A549 treated with DMSO at 1 μM for 4 hours (cell line): Measurements from ENCODE around the gene TMEM139. TPM values are rescaled to one million over a fixed set of nuclear protein-coding genes. Genes with fewer than 3 reads are reported as not detected.

Experiments
- total RNA-seq: library from RNA; stranded (reverse); fragments of 200-300 nt; extraction: Qiagen RNA extraction; gene quantifications from 5 replicates; pipeline ENCODE4 v1.2.3, GENCODE V29; 2022; ENCODE audit warnings: low read depth

Gene TMEM139
- 0.57 to 1.8 TPM (median 0.81 TPM) in 5 replicates for total RNA-seq

GRCh38 chr7:143284591-143285469 lies at the start of gene TMEM139:
Gene TMEM139, plus strand, starts transcription at chr7:143284958. Its CDS starts 1,000 bp downstream, at chr7:143285958.

GRCh38 chr7:143263266-143264195 lies 21.2 kb upstream of the TMEM139 start, which contains the start of gene GSTK1:
Gene GSTK1, plus strand, starts transcription at chr7:143263441. Its CDS starts 73 bp downstream, at chr7:143263514.

GRCh38 chr7:143287935-143288826 lies 3.4 kb downstream of the TMEM139 start, which contains the start of gene CASP2:
Gene CASP2, plus strand, starts transcription at chr7:143288351. Its CDS starts 105 bp downstream, at chr7:143288456.

GRCh38 chr7:143315776-143316175 lies 31.0 kb downstream of the TMEM139 start, which contains the start of gene CLCN1:
Gene CLCN1, plus strand, starts transcription at chr7:143316111. Its CDS starts 102 bp downstream, at chr7:143316213.

Other genes starting within 250 kb of the TMEM139 start
- gene OR6V1, start 232.6 kb upstream of the TMEM139 start, total RNA-seq = not detected in 5 replicates
- not detected in 5 replicates for gene PIP, start 152.9 kb upstream of the TMEM139 start, total RNA-seq
- gene TAS2R39, start 101.5 kb upstream of the TMEM139 start, total RNA-seq = not detected in 5 replicates
- not detected in 5 replicates for gene TAS2R40, start 62.9 kb upstream of the TMEM139 start, total RNA-seq
- 110 to 116 TPM (median 115 TPM) in 5 replicates for gene GSTK1, start 21.5 kb upstream of the TMEM139 start, total RNA-seq
- gene CASP2, start 3.4 kb downstream of the TMEM139 start, total RNA-seq = 20.6 to 30.8 TPM (median 21.1 TPM) in 5 replicates
- gene CLCN1, start 31.2 kb downstream of the TMEM139 start, total RNA-seq = 0.03 to 0.07 TPM (median 0.06 TPM) in 3 of 5 replicates, not detected in the others
- 0.36 to 0.72 TPM (median 0.58 TPM) in 5 replicates for gene FAM131B, start 77.8 kb downstream of the TMEM139 start, total RNA-seq
- 164 to 197 TPM (median 174 TPM) in 5 replicates for gene ZYX, start 96.4 kb downstream of the TMEM139 start, total RNA-seq
- gene EPHA1, start 123.9 kb downstream of the TMEM139 start, total RNA-seq = 0.27 TPM in 1 of 5 replicates, not detected in the others
- gene TAS2R60, start 158.5 kb downstream of the TMEM139 start, total RNA-seq = not detected in 5 replicates
- gene TAS2R41, start 192.9 kb downstream of the TMEM139 start, total RNA-seq = not detected in 5 replicates